HG02623 (cell line): Measurements from ENCODE around the gene DNAJB2.
A peak's percentile ranks its signal among the peaks of the same experiment; 100 is the strongest.

Experiments
- ATAC-seq: cut with Tn5 transposase; IDR thresholded peaks from one replicate; pipeline ENCODE4 v1.9.1; 2021; ENCODE audit warnings: moderate library complexity; ENCODE audit not compliant: unreplicated experiment

DNAJB2 gene

DNA sequence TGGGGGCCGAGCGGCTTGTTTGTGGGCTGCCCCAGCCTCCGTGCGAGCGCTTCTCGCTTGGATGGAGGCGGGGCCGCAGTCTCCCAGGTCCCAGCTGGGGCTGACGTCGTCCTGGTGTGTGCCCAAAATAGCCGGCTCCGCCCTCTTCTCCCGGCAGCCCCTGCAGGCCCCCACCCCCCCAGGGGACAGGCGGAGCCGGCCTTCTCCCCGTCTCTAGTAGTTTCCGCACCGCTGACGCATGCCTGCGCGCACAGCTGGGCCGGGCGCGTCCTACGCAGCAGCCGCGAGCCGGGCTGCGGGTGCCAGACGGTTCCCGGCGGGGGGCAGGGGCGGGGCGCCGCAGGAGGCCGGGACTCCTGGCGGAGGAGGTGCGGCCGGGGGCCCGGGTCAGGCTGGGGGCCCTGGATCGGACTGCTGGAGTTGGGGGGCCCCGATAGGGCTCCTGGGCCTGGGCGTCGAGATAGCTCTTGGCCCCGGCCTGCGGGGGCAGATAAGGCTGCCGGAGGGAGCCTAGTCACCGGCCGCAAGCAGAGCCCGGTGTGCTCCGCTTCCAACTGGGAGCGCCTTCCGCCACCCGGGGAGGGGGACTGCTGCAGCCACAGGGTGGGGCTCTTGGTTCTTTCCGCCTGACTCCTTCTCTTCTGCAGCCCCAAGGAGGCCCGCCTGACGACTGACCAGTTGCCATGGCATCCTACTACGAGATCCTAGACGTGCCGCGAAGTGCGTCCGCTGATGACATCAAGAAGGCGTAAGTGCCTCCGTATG, at the start of gene DNAJB2:
Gene DNAJB2, plus strand, starts transcription at position 216 of the 765 bp plus-strand sequence. Its CDS starts 468 bp downstream, at position 684.
- peak; percentile 81 for ATAC-seq

DNA sequence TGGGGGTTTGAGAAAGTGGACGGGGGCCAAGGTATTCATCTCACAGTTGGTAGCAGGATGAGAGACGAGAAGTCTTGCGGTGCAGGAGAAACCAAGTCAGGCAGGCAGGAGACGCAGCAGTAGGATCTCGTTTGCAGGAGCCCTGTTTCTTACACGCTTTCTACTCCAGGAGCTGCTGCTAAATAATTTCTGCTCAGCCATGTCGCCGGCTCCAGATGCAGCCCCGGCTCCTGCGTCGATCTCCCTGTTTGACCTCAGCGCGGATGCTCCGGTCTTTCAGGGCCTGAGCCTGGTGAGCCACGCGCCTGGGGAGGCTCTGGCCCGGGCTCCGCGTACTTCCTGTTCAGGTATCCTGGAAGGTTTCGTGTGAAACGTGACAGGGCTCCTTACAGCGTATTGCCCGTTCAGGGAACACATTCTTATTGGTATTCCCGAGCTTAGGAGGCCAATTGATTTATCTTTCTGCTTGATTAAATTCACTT, 49.1 kb upstream of the DNAJB2 start:
- ATAC-seq, result peak; percentile 1

DNA sequence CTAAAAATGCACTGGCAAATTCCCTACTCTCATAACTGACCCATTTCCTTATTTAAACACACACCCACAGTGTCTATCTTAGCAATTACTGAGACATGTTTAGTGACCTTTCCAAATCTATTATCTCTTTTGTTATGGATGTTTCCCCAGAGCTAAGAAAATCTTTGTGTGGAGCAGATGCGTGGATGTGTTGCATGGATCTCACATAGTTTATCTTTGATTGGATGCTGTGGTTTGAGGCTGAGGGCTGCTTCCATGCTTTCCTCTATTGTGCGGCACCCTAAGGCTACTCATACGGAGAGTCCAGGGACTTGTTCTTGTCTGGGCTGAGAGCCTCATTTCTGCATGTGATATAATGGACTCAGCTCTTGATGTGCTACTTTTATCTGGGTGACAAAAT, 44.8 kb upstream of the DNAJB2 start:
- ATAC-seq, result no peak

DNA sequence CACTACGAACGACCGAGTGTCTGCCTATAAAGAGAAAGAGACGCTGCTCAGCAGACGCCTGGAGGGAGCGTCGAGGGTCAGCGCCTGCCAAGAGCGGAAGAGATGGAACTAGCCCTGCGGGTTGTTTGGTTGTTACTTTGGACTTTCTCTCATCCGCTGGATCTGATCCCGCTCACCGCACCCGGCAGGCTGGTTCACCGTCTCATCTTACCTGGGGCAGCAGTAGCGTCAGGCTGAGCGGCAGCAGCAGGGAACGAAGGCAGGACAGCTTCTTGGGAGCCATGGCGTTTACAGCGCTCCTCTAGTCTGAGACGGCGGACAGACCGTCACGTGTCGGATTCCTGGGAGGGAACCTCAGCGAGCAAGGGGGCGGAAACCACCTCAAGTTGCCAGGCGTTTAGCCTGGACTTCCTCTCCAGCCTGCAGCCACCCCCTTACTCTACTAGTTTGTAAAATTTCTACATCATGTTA, 35.8 kb upstream of the DNAJB2 start:
- no peak for ATAC-seq

DNA sequence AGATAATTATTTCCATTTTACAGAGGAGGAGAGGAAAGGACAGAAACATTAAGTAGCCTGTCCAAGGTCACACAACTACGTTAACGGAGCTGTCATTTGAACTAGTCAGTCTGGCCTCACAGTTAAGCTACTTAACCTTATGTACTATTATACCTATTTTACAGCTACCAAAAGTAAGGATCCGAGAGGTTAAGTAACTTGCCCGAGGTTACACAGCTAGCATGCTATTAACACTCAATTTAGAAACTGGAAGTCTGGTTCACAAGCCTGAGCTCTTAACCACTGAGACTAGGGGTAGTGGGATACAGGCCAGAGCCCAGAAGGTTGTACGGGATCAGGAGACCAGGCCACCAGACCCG, 34.4 kb upstream of the DNAJB2 start:
- ATAC-seq, result no peak

DNA sequence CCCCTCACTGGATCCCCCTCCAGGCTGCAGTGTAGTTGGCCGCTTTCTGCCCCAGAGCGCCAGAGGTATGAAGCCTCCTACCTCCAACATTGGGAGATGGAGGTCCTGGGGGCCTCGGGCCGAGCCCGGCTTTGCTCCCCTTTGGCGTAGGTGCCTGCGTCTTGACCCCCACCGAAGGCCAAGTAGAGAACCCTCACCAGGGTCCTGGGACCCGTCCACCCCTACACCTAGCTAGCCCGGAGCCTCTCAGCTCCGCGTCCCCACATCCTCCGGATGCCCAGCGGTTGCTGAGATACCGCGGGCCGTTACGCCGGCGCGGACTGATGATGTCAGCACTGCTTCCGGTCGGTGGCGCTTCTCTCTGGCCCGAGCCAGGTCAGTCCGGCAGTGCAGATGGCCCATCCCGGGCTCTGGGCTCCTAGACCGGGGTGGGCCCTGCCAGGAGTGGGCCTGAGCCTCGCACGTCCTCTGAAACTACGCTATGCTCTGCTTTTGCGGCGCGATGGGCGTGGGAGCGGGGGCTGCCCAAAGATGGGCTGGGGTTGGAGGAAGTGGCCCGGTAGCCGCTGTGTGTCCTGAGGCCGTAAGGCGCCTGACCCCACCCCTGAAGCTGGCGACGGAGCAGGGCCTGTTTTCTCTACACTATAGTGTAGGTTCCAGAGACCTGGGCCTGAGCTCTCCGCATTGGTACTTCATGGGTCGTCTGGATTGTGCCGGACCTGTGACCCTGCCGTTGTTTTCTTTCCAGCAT, 33.8 kb upstream of the DNAJB2 start, which contains the start of the genes GLB1L and STK16:
Gene GLB1L, minus strand, starts transcription at position 297 of the 751 bp plus-strand sequence. CDS start 1,871 bp downstream, outside the sequence.
Gene STK16, plus strand, starts transcription at position 332 of the 751 bp plus-strand sequence. CDS start 521 bp downstream, outside the sequence.
- peak; percentile 61 for ATAC-seq

DNA sequence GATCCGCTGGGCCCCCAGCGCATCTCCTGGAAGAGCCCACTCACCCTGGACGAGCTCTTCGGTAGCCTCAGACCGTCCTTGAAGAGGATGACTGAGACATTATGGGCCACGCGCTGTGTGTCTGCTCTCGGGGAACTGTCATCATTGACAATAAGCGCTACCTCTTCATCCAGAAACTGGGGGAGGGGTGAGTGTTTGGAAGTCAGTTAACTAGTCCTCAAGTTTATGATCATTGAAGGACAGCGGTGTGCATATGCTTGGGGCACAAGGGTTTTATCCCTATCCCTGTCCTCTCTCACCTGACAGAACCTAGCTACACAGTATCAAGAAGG, 33.3 kb upstream of the DNAJB2 start:
- no peak for ATAC-seq

DNA sequence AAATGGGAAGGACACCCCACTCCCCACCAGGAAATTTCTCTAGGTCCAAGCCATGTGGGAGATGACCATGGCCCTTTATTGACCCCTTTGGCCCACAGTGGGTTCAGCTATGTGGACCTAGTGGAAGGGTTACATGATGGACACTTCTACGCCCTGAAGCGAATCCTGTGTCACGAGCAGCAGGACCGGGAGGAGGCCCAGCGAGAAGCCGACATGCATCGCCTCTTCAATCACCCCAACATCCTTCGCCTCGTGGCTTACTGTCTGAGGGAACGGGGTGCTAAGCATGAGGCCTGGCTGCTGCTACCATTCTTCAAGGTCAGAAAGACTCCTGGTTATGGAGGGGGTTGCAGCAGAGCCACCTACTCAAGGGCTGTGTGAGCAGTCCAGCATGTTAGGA, 32.6 kb upstream of the DNAJB2 start:
- no peak for ATAC-seq

DNA sequence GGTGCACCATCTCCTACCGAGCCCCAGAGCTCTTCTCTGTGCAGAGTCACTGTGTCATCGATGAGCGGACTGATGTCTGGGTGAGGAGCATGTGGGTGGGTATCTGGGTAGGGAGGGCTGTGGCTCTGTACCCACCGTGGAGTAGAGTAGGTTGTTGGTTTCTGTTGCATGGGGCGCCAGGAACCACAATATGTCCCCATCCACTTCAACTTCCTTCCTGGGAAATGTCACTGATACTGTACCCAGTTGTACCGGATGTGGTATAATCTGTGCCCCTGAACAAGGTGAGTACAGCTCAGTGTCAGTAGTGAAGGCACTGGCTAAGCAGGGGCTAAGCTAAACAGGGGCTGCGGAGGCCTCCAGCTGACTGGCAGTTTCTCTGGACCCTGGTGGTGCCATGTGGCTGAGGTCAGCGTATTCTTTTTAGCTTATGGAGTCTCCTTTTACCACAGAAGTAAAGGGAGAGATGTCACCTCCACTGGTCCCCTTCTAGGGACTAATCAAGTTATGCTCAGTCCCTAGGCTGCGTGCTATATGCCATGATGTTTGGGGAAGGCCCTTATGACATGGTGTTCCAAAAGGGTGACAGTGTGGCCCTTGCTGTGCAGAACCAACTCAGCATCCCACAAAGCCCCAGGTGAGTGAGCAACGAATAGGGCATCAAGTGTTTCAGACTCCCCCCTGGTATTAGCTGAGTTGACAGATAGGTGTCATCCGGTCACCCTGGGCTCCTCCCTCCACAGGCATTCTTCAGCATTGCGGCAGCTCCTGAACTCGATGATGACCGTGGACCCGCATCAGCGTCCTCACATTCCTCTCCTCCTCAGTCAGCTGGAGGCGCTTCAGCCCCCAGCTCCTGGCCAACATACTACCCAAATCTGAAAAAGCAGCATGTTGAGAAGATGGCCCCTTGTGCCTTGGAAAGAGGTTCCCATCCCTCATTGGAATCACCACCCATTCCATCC, 31.2 kb upstream of the DNAJB2 start:
- ATAC-seq, result no peak

DNA sequence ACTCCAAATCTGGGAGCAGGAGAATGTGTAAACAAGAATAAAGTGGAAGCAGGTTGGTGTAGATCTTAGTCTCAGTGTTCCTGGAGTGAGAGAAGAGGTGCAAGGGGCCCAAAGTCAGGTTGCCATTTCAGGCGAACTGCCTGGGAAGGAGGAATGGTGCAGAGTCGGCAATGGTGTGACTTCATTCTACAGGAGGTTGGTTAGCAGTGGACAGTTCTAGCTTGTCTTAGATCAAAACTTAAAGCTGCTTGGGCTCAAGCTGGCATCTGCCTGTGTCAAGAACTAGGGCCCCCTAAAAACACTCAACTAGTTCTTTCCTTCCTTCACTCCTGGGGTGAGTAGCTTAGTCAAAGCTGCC, 30.3 kb upstream of the DNAJB2 start:
- no peak for ATAC-seq

DNA sequence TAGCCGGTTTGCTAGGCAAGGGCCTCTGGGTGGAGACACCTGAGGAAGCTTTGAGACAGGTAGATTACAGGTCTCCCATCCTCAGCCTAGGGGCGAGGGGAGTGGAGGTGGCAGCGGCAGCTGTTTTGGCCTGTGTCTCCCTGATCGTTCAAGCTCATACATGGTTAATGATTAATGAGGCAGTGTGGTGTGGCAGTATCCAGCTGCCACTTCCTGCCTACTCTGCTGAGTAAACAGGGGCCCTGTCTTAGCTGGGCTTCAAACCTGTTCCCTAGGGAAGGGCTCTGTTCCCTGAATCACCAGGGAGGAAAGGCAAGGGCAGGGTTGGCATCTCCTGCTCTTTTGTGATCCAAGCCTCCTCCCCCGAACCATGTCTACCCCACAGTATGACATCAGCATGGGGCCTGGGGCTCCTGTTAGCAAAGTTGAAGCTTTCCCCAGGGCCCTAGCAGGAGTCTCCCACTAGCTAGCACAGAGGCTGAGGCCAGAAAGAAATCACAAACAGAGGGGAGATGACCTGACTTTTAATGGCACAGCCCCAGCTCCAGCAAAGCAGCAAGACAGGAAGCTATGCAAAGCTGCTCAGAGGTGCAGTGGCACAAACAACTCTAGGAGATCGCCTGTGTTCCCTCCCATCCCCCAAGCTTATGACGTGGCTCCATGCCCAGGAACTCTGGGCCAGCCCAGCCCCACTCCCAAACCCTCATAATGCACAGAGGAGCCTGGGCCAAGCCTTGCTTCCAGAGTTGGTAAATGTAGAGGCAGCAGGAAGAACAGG, 29.8 kb upstream of the DNAJB2 start:
- ATAC-seq, result peak; percentile 28

DNA sequence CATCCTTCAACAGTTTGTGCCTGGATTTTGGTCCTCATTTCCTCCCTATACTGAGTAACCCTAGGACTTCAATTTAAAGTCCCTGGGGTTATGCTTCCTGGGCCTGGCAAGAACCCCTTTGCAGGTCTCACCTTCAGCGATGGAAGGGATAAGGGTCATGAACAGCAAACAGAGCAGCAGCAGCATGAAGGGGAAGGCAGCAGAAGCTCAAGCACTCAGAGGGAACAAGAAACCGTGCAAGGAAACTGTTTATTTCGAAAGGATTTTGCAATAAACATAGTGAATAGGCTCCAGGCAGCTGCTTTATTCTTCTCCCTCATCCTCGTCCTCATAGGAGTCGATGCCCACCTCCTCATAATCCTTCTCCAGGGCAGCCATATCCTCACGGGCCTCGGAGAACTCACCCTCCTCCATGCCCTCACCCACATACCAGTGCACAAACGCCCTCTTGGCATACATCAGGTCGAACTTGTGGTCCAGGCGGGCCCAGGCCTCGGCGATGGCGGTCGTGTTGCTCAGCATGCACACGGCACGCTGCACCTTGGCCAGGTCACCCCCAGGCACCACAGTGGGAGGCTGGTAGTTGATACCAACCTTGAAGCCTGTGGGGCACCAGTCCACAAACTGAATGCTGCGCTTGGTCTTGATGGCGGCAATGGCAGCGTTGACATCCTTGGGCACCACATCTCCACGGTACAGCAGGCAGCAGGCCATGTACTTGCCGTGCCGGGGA, 29.0 kb upstream of the DNAJB2 start:
- ATAC-seq, result no peak

DNA sequence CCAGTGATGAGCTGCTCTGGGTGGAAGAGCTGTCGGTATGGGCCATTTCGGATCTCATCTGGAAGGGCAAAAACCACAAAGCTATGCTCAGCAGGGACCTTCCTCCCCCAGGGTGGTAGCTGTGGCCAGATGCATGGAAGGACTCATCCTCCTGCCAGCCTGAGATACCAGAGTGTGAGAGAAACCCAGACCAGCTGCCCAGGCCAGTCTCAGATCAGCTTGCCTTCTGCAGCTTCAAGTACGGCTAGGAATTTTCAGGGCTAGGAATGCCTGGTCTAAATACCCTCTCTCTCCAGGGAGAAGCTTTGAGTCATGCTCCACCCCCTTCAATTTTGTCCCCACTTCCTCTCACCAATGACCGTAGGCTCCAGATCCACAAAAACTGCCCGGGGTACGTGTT, 27.5 kb upstream of the DNAJB2 start:
- ATAC-seq, result no peak

DNA sequence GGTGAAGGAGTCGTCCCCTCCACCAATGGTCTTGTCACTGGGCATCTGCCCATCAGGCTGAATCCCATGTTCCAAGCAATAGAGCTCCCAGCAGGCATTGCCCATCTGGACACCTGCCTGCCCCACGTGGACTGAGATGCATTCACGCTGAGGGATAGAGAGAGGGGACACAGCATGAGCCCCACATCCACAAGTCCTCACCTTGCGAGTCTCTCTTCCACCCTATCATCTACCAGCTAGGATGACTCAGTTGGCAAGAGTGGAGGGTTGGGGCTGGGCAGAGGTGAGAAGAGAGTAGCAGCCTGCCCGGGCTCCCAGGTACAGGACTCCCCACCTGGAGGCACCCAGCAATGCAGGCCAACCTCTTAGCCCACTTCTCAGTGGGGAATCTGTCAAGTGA, 27.1 kb upstream of the DNAJB2 start:
- ATAC-seq, result no peak

DNA sequence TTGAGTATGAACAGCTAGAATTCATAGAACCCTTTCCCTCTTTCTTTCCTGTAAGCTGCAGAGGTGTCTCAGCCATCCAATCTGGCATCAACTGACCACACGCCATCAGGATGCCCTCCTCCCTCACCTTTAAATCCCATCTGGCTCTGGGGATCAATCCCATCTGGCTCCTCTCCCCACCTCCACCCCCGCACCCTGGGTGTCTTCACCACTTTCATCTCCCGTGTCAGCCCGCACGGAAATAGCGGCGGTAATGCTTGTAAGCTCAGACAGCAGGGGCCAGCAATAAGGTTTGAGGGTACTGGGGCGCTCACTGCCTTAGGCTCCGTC, 26.6 kb upstream of the DNAJB2 start:
- no peak for ATAC-seq

DNA sequence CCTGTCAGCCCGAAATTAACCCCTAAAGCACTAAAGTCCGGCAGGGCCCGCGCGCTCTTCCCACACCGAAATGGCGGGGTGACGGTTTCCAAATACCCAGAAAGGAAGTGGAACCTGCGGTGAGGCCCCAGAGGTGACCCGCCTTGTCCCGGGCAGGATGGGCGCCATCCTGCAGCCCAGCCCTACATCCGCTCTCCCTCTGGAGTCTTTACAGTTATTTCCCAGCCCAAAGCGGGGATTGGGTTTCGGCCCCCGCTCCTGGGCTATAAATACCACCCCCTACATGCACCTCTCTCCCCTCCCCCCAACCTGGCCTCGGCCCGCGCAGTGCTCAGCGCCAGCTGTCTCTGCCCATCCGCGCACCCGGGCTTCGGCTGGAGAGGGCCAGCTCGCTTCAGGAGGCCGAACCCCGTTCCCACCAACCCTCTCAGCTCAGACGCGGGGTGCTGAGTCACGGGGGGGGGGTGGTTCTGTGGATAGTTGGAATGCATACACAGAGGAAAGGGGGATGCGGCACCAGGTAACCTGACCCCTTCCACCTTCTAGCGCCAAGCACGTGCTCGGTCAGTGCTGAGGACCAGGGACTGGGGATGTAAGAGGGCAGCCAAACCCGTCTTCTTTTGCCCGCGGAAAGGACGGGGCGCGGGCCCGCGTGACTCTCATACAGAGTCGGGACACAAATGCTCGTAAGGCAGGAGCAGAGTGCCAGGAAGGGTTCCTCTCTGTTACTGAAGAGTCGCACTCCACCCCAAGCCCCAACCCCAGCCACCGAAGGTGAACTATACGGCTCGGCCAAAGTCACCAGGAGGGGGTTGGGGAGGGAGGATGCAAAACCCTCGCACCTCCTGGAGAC, 26.0 kb upstream of the DNAJB2 start, which contains the start of gene TUBA4B:
Gene TUBA4B, plus strand, starts transcription at position 344 of the 853 bp plus-strand sequence. Its CDS starts 165 bp downstream, at position 509.
- peak; percentile 2 for ATAC-seq

DNA sequence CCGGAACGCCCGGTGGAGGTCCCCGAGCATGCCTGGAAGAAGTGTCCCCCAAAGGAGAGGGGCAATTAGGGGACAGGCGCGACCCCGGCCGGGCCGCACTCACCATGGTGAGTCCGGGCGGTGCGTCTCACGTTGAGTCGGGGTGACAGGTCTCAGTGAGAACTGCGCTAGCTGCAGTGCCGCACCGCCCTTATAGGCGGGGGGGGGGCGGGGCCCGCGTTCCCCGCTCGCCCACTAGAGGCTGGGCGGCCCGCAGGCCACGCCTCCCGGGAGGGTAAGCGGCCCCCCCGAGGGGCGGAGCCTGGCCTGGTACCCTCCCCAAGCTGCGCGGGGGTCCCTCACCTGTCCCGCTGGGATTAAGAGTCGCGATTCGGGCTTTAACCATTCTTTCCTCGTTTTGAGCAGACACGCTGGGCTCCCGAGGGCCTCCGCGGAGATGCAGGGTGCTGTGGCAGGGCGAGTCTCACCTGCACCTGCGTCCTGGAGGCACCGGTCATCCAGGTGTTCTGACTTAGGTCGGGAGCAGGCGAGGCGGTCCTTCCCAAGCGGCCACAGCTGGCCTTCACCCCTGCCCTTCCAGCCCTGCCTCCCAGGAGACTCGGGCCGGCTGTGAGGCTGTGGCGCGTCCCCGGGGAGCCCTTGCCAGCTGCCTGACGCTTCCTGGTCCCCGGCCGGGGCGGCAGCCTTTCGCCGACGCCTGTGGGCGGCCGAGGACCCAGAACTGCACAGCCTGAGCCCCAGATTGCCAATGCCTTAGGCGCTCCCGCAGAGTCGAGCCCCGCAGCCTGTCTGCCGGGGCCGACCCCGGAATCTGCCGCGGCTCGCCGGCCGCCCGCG, 25.2 kb upstream of the DNAJB2 start, which contains the start of gene TUBA4A:
Gene TUBA4A, minus strand, starts transcription at position 166 of the 837 bp plus-strand sequence. Its CDS starts 60 bp downstream, at position 106.
- peak; percentile 40 for ATAC-seq
